ENCODE measurements around the gene PCDHB7. TPM values are rescaled to one million over a fixed set of nuclear protein-coding genes. Genes with fewer than 3 reads are reported as not detected.
A peak's percentile ranks its signal among the peaks of the same experiment; 100 is the strongest.
"Not testable (repeated sequence)": the region's sequence is repeated elsewhere in the genome, so short reads cannot be mapped to it uniquely, and the experiment has no call there.

The PCDHB7 gene
- total and polyA plus RNA-seq, 2 donors (not counting 3 experiments of a cell fraction or from before 2014, with no cell fraction given) = 0.27 to 0.57 TPM

DNA sequence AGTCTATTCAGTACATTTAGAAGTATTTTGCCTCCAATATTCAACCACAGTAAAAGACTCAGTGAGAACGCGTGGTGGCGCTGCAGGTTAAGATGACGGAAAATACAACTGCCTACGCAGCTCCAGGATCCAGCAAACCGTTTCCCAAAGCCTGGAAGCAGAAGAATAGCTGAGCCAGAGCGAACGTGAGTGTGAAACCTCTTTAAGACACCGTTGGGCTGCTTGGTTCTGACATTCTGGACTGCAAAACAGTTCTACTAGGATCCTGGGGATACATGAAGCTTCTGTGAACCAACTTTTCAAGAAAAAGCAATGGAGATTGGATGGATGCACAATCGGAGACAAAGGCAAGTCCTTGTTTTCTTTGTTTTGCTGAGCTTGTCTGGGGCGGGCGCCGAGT, 9.8 kb downstream of the PCDHB7 start, which contains the start of gene PCDHB16:
PCDHB16 (plus strand) TSS at position 140 of the 400 bp plus-strand sequence; CDS start at position 313, 173 bp downstream.
- Histone ChIP-seq H2AFZ (ENCODE audit: low read depth, low read length) (no peak within 1 kb of the TSS), H3K9me1 (replicated peaks; ENCODE audit: control insufficient read depth, extremely low read depth, insufficient read depth, low read length) (no peaks in the 10 kb centered on the region), H3K27ac (ENCODE audit: insufficient read depth, low read depth, low read length) (no peak within 1 kb of the TSS), H3K36me3 (ENCODE audit: control insufficient read depth in 2 of 2, extremely low read depth in 1 of 2, insufficient read depth in 2 of 2, low read length in 2 of 2) (no peaks in the 10 kb centered on the region), H3K4me1 (ENCODE audit: control insufficient read depth, extremely low read depth, insufficient read depth, low read length) (no peaks in the 10 kb centered on the region), H3K27me3 (ENCODE audit: control insufficient read depth in 2 of 2, insufficient read depth in 2 of 2, low read length in 2 of 2) (no peaks in the 10 kb centered on the region), H3K4me3 (replicated peaks in 1 of 3; ENCODE audit: insufficient read depth in 1 of 3, low read depth in 1 of 3, low read length in 3 of 3) (no peak within 1 kb of the TSS), H3K79me2 (ENCODE audit: control insufficient read depth, insufficient read depth, low read length) (no peaks in the 10 kb centered on the region), H3K9me3 (replicated peaks; ENCODE audit: control insufficient read depth, insufficient read depth, low read length) (no peaks in the 10 kb centered on the region), H3K9ac (replicated peaks; ENCODE audit: extremely low read depth, insufficient read depth, low read length) (no peak within 1 kb of the TSS), H4K20me1 (replicated peaks; ENCODE audit: control insufficient read depth, extremely low read depth, insufficient read depth, low read length) (no peaks in the 10 kb centered on the region), H3K4me2 (ENCODE audit: insufficient read depth, low read length) (no peak within 1 kb of the TSS)
- BruUV-seq (replicated peaks) = no TSS peak
- intact Hi-C loops (cut with micrococcal nuclease) (no loop called here), dilution Hi-C loops (cut with MboI; ENCODE audit: extremely low pct_ligation_motif_present, low sequenced_read_pairs) (no loop called here)
- POLR2A ChIA-PET = no interaction called here
- TF ChIP-seq, protein P1, sequence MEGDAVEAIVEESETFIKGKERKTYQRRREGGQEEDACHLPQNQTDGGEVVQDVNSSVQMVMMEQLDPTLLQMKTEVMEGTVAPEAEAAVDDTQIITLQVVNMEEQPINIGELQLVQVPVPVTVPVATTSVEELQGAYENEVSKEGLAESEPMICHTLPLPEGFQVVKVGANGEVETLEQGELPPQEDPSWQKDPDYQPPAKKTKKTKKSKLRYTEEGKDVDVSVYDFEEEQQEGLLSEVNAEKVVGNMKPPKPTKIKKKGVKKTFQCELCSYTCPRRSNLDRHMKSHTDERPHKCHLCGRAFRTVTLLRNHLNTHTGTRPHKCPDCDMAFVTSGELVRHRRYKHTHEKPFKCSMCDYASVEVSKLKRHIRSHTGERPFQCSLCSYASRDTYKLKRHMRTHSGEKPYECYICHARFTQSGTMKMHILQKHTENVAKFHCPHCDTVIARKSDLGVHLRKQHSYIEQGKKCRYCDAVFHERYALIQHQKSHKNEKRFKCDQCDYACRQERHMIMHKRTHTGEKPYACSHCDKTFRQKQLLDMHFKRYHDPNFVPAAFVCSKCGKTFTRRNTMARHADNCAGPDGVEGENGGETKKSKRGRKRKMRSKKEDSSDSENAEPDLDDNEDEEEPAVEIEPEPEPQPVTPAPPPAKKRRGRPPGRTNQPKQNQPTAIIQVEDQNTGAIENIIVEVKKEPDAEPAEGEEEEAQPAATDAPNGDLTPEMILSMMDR (IDR thresholded peaks at IDR 0.05; ENCODE audit: extremely low read depth in 1 of 2, insufficient read depth in 1 of 2, low read depth in 1 of 2, low read length in 2 of 2) = peak in 1 of 2 donors; percentile 4
- no peak for TF ChIP-seq JUN (IDR thresholded peaks at IDR 0.05; ENCODE audit: borderline replicate concordance, insufficient read depth, insufficient read length, low read depth)
- CTCF ChIA-PET = interaction anchor here (1.0 to 1.9 kb wide), 3 partner anchors 10 to 382 kb away, joined by 3 to 6 read pairs (median 4); partner anchors contain the start of gene PCDHB10
- peak; percentile 16 for DNase-seq (ENCODE audit: low read depth, low spot score)
- FAIRE-seq = no peak

DNA sequence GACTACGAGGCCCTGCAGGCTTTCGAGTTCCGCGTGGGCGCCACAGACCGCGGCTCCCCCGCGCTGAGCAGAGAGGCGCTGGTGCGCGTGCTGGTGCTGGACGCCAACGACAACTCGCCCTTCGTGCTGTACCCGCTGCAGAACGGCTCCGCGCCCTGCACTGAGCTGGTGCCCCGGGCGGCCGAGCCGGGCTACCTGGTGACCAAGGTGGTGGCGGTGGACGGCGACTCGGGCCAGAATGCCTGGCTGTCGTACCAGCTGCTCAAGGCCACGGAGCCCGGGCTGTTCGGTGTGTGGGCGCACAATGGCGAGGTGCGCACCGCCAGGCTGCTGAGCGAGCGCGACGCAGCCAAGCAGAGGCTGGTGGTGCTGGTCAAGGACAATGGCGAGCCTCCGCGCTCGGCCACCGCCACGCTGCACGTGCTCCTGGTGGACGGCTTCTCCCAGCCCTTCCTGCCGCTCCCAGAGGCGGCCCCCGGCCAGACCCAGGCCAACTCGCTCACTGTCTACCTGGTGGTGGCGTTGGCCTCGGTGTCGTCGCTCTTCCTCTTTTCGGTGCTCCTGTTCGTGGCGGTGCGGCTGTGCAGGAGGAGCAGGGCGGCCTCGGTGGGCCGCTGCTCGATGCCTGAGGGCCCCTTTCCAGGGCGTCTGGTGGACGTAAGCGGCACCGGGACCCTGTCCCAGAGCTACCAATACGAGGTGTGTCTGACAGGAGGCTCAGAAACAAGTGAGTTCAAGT, 11.8 kb downstream of the PCDHB7 start:
- BruUV-seq (replicated peaks); dilution Hi-C loops (cut with MboI; ENCODE audit: extremely low pct_ligation_motif_present, low sequenced_read_pairs); H2AFZ ChIP-seq (ENCODE audit: low read depth, low read length); DNase-seq (ENCODE audit: low read depth, low spot score); H3K79me2 ChIP-seq (ENCODE audit: control insufficient read depth, insufficient read depth, low read length); H3K9me1 ChIP-seq (replicated peaks; ENCODE audit: control insufficient read depth, extremely low read depth, insufficient read depth, low read length); H3K36me3 ChIP-seq (ENCODE audit: control insufficient read depth in 2 of 2, extremely low read depth in 1 of 2, insufficient read depth in 2 of 2, low read length in 2 of 2); H3K4me3 ChIP-seq (replicated peaks in 1 of 3; ENCODE audit: insufficient read depth in 1 of 3, low read depth in 1 of 3, low read length in 3 of 3); H3K27me3 ChIP-seq (ENCODE audit: control insufficient read depth in 2 of 2, insufficient read depth in 2 of 2, low read length in 2 of 2); H3K9me3 ChIP-seq (replicated peaks; ENCODE audit: control insufficient read depth, insufficient read depth, low read length); H3K4me2 ChIP-seq (ENCODE audit: insufficient read depth, low read length); H3K27ac ChIP-seq (ENCODE audit: insufficient read depth, low read depth, low read length); H3K9ac ChIP-seq (replicated peaks; ENCODE audit: extremely low read depth, insufficient read depth, low read length); intact Hi-C loops (cut with micrococcal nuclease); H4K20me1 ChIP-seq (replicated peaks; ENCODE audit: control insufficient read depth, extremely low read depth, insufficient read depth, low read length); H3K4me1 ChIP-seq (ENCODE audit: control insufficient read depth, extremely low read depth, insufficient read depth, low read length); CTCF ChIA-PET; POLR2A ChIA-PET; FAIRE-seq: not testable (repeated sequence)

All from endothelial cell of umbilical vein (primary cell).